CD1c-positive myeloid dendritic cell (primary cell): Measurements from ENCODE around the gene FUT7.
"Not testable (repeated sequence)": the region's sequence is repeated elsewhere in the genome, so short reads cannot be mapped to it uniquely, and the experiment has no call there.

Source experiments
- DNase-seq: peaks from one replicate; pipeline ENCODE4 v3.0.0-alpha.2; 2016; ENCODE audit errors: extremely low spot score

The FUT7 gene

GRCh38 chr9:137066096-137066861 lies 34.4 kb upstream of the FUT7 start:
- no peak for DNase-seq

GRCh38 chr9:137065336-137065967 lies 33.6 kb upstream of the FUT7 start:
- DNase-seq = no peak

- DNase-seq = no peak
Observed at GRCh38 chr9:137064880-137065164, 32.9 kb upstream of the FUT7 start.

GRCh38 chr9:137064027-137064879 lies 32.4 kb upstream of the FUT7 start:
- peak; percentile 81 for DNase-seq

GRCh38 chr9:137063311-137064026 lies 31.6 kb upstream of the FUT7 start:
- DNase-seq = no peak

- not testable (repeated sequence) for DNase-seq
Observed at GRCh38 chr9:137062798-137063197, 30.9 kb upstream of the FUT7 start.

- DNase-seq = no peak
Observed at GRCh38 chr9:137062384-137062783, 30.5 kb upstream of the FUT7 start.

- DNase-seq = no peak
Observed at GRCh38 chr9:137058521-137059234, 26.8 kb upstream of the FUT7 start.

- DNase-seq = no peak
Observed at GRCh38 chr9:137057545-137057944, 25.7 kb upstream of the FUT7 start.

- DNase-seq = no peak
Observed at GRCh38 chr9:137056739-137057415, 25.0 kb upstream of the FUT7 start.

- no peak for DNase-seq
Observed at GRCh38 chr9:137055385-137056364, 23.8 kb upstream of the FUT7 start.

GRCh38 chr9:137054932-137055384 lies 23.1 kb upstream of the FUT7 start:
- no peak for DNase-seq

GRCh38 chr9:137053944-137054931 lies 22.4 kb upstream of the FUT7 start, which contains the start of gene ENTPD2:
Gene ENTPD2 (minus strand): TSS chr9:137054061. CDS start chr9:137053997, 64 bp downstream.
- DNase-seq = no peak

GRCh38 chr9:137052998-137053943 lies 21.4 kb upstream of the FUT7 start:
- DNase-seq = no peak

GRCh38 chr9:137052293-137052692 lies 20.4 kb upstream of the FUT7 start:
- DNase-seq = no peak

- no peak for DNase-seq
Observed at GRCh38 chr9:137051145-137051724, 19.3 kb upstream of the FUT7 start.

GRCh38 chr9:137050570-137050969 lies 18.7 kb upstream of the FUT7 start:
- DNase-seq = no peak
